GM21717 (cell line): ENCODE results near the gene BRD4.

Experiments
- ATAC-seq: cut with Tn5 transposase; IDR thresholded peaks from one replicate; pipeline ENCODE4 v1.9.1; 2021; ENCODE audit warnings: mild to moderate bottlenecking, moderate library complexity; ENCODE audit not compliant: unreplicated experiment

BRD4 gene

DNA sequence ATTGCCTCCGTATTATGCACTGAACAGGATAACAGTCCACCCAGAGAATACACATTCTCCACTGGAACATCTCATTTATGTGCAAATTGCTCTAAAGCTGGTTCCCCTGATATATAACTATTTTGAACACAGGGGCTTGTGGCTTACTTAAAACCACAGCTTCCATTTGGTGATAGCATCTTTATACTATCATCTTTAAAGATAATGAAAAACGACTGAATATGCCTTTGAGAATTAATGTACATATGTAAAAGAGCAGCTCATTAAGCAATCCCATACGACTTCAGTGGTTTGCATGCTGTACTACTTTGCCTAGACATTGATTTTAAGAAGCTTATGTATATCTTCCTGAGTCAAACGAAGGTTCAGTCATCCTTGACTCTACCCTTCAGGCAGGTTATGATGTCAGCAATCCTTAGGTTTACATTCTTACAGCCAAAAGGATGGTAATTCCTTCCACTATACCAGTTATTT lies 40.8 kb downstream of the BRD4 start:
- ATAC-seq: no peak

GRCh38 chr19:15291089-15291488 lies 41.2 kb downstream of the BRD4 start:
- no peak for ATAC-seq

GRCh38 chr19:15290166-15290565 lies 42.2 kb downstream of the BRD4 start:
- ATAC-seq: no peak

DNA sequence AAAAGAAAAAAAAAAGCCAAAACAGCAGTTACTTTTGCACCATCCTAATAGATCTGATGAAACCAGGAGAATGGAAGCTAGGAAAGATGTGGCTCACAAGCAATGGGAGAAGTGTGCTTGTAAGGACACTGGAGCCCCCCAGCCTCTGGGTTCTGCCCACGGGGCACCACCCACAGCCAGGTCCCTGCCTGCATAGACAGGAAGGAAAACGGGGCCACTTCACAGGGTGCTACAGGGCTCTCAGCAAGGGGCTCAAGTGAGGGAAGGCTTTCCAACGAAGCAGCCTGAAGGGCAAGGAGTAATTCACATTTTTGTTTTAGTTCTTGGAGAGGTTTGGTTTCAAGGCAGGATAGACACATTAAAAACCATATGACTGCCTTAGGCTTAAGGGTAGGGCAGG lies 42.7 kb downstream of the BRD4 start:
- ATAC-seq: no peak

DNA sequence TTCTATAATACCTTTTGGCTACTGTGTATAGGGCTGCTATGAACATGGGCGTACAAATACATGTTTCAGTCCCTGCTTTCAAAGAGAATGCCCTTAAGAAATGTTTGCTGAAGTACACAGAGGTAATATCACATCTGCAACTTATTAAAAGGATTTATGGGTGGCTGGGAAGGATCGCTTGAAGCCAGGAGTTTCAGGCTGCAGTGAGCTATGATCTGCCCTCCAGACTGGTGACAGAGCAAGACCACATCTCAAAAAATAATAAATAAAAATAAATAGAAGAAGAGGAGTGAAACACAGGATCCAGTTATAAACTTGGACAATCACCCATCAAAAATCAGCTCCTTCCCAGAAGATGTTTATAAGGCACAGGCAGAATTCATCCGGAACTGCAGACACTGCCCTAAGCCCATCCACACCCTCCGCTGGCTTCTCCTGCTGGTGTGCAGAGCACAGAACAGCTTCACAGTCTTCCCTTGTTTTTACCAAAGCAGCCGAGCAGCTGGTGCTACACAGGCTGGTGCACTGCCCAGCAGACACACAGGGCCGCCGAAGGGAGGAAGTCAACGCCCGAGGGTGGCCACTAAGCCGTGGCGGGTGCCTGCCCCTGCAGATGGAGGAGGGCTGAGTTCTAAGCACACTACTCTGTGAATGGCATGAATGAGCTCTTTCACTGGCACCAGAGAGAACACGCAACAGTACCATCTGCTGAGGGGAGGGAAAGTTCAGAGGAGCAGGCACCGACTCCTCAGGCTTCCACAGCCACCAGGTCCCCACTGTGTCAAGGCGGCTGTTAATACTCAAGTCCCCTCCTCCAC lies 44.0 kb downstream of the BRD4 start:
- no peak for ATAC-seq

- ATAC-seq: no peak
Measured at GRCh38 chr19:15287496-15287895, 44.8 kb downstream of the BRD4 start.

DNA sequence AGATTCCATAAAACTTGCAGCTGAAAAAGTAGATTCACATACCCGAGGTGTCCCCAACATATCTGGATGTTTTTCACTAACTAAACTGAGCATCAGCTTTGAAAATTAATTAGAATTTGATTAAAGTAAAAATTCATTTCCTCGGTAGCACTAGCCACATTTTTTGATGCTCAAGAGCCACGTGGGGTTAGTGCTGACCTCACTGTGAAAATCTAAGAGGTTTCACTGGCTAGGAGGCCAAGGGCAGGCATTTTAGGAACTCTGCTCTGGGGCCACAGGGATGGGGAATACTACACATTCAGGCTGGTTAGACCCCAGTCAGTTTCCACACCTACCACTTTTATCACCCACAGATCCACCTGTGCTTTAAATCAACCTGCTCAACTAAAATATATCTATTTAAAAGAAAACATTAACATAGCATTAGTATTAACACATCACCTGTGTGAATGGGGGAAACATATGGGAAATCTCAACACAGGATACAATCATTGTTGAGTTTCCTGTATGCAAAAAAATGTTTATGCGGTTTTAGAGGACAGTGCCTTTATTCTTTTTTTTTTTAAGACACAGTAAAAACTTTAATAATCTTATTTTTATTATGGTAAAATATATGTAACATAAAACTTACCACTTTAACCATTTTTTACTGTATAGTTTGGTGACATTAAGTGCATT lies 45.5 kb downstream of the BRD4 start:
- no peak for ATAC-seq

GRCh38 chr19:15285896-15286591 lies 46.3 kb downstream of the BRD4 start:
- no peak for ATAC-seq

DNA sequence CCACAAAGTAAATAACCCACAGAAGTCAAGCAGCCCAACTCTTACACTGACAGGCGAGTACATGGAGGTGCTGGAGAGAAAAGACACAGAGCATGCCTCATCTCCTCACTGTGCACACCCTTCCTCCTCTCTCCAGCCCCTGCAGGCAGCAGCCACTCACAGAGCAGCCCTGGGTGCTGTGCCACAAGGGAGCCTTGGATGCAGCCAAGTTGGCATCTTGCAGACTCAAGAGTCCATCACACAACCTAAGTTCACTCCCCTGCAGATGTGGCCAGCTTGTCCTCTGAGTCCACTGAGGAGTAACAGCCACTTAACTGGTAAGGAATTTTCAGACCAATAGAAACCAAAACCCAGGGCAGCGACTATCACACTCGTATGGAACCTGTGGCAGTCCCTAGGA lies 47.4 kb downstream of the BRD4 start:
- ATAC-seq: no peak

- ATAC-seq: no peak
Measured at GRCh38 chr19:15284091-15284490, 48.2 kb downstream of the BRD4 start.

- no peak for ATAC-seq
Measured at GRCh38 chr19:15283141-15283883, 49.0 kb downstream of the BRD4 start.

DNA sequence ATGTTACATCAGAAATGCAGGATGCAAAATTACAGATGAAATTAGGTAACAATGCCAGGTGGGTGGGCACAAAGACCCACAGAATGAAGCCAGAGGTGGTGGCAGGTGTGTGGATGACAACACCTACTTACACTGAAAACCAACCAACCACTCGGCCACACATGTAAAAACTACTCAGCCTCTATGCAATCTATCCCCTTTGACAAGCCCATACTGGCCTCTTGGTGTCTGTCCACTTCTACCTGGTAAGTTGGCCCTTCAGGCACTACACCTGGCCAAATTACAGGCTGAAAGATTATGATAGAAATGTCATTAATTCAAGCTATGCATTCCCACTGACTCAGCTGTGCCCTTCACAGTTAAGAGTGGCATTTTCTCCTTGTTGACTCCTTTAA lies 50.0 kb downstream of the BRD4 start:
- ATAC-seq: no peak

DNA sequence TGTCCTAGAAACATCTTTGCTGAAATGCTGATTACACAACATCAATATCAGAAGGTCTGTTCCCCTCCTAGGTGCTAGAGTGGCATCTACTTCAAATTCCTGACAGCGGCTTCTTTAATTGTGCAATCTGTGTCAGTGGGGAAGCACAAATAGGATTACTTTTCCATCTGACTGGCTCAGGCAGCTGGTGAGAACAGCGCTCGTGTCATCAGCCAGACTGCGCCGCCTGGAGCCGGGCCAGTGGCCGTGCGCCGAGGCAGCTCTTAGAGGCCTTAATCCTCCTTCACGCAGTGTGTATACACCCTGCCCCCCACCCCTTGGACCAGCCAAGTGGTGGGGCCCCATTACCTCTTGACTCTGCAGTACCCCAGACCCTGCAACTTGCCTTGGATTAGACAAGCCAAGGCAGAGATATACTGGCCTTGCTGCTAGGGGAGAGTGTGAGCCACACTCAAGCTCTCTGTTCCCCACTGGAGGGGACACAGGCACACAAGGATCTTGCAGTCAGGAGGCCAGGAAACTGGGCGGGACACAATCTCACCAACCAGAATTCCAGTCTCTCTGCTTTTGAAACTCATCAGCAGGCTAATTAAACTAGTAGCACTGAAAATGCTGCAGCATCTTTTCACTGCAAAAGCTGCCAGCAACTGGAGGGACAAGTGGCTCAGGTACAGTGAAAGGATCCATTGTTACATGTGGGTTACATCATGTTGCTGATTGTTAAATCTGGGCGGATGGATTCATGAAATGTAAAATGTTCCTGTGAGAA lies 51.2 kb downstream of the BRD4 start:
- no peak for ATAC-seq

DNA sequence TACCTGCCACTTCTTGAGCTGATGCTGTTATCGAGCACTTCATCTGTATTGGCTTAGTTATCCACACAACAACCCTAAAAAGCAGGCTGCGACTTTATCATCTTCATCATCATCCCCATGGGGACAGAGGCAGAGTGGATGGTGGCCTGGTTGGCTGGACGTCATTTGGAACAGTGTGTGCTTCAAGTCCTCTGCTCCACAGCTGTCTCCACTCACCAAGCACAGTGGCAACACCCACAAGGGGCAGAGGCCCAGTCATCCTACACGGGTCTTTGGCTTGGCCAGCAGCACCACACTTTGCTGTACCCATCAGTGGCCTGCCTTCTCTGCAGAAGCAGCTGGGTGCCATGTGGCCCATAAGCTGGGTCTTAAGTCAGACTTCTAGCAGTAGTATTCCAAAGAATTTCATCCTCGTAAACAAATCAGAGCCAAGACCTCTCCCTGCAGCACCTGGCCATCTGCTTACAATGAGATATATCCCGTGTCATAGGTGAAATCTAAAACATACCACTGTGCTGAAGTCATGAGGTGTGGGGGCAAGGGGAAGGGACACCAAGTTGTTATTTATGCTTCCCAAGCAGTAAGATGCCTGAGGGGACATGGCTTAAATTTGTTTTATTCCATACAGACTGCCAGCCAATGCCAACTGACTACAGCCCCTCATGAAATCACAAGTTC lies 52.2 kb downstream of the BRD4 start:
- no peak for ATAC-seq

- no peak for ATAC-seq
Measured at GRCh38 chr19:15279326-15279904, 52.9 kb downstream of the BRD4 start.

DNA sequence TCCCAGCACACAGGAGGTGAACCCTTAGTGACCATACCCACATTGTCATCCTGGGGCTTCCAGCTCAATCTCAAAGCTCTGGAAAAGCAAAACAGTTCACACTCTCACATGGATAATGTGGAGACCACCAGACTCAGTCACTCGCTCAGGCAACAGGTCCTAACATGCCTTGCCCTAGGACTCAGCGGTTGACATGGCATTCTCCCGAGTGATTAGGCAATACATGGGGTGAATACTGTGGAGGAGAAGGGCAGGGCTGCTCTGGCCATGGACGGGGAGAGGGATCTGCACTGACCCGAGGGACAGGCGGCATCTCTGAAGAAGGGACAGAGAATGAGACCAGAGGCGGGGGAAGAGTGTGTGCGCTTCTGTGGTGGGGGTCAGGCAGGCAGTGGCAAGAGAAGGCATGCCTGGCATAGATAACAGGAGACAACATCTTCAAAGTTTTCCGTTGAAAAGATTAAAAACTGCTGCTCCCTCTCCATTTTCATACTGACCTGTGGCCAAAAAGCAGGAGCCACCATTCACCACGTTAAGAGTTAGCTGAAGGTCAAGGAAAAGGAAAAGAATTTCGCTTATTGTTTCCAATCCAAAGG lies 55.6 kb downstream of the BRD4 start:
- no peak for ATAC-seq

DNA sequence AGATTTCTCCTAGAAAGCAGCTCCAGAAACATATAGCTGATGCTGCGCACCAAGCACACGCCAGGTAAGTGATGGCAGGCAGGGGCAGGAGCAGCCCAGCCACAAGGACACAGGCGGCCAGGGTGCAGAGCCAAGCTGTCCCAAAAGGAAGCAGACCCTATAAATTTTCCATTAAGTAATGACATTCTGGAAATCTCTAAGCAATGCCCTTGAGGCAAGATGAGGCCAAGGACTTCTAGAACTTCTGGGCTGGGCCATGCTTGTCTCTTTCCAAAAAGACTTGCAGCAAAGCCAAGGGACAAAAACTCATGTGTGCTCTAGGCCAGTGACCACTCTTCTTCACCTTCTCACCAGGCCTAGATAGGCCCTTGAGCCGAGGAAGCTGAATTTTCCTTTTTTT lies 57.9 kb downstream of the BRD4 start:
- ATAC-seq: no peak

- no peak for ATAC-seq
Measured at GRCh38 chr19:15269806-15270205, 62.5 kb downstream of the BRD4 start.

- no peak for ATAC-seq
Measured at GRCh38 chr19:15268928-15269253, 63.4 kb downstream of the BRD4 start.
